AG04450 (cell line): ENCODE results near the gene NFIL3. TPM values are rescaled to one million over a fixed set of nuclear protein-coding genes. Genes with fewer than 3 reads are reported as not detected.
A peak's percentile ranks its signal among the peaks of the same experiment; 100 is the strongest.

ENCODE experiments used
- CTCF ChIA-PET: fragments of 300-600, 350-600 bp; formaldehyde crosslinking; extraction: SDS; loops from one replicate; lab custom pipeline; 2022; ENCODE audit warnings: antibody characterized with exemption, inconsistent platforms; lab: Charles Lee
- POLR2A ChIA-PET: fragments of 350-600 bp; formaldehyde crosslinking; extraction: SDS; loops from one replicate; lab custom pipeline; 2021; ENCODE audit warnings: antibody characterized with exemption, inconsistent platforms; lab: Yijun Ruan, JAX
- DNase-seq: peaks from one replicate; pipeline ENCODE4 v3.0.0-alpha.2; 2011; ENCODE audit warnings: low read depth, low spot score
- H3K27ac ChIP-seq: one replicate; pipeline ENCODE4 v1.5.1; 2012; ENCODE audit warnings: low read depth, low read length, control low read depth
- H3K27me3 ChIP-seq: one replicate; pipeline ENCODE4 v1.6.0; 2012; ENCODE audit warnings: low read length; ENCODE audit not compliant: control insufficient read depth, insufficient read depth
- H3K4me3 ChIP-seq: 2 replicates; pipeline ENCODE4 v1.5.1; 2011; ENCODE audit warnings: mild to moderate bottlenecking, low read depth, low read length, control low read depth
- H3K9me3 ChIP-seq: 2 replicates; pipeline ENCODE4 v1.5.1; 2012; ENCODE audit warnings: low read length; ENCODE audit not compliant: control insufficient read depth, insufficient read depth
- CTCF ChIP-seq: IDR thresholded peaks from 2 replicates; pipeline ENCODE4 v1.5.1; 2011; ENCODE audit warnings: low read depth, low read length, control low read depth, inconsistent platforms
- polyA plus RNA-seq: library from polyadenylated mRNA; depleted of rRNA; stranded (reverse); fragments of >200 nt; gene quantifications from 2 replicates; pipeline ENCODE4 v1.2.3, GENCODE V29; 2011

Gene NFIL3
- polyA plus RNA-seq, 1 experiment = 30.3 TPM

GRCh38 chr9:91433180-91433579, 9.5 kb upstream of the NFIL3 start:
- no peak overlapping the region for H3K4me3 ChIP-seq
- TF ChIP-seq CTCF = peak; percentile 58
- no peaks in the 10 kb centered on the region for H3K27me3 ChIP-seq
- peak; percentile 90 for DNase-seq
- no peak overlapping the region for H3K27ac ChIP-seq
- CTCF ChIA-PET = interaction anchor here (0.6 to 2.4 kb wide), 13 partner anchors 9 to 518 kb away, joined by 3 to 22 read pairs (median 3); no protein-coding TSS in a partner anchor
- POLR2A ChIA-PET = interaction anchor here (0.5 to 1.2 kb wide), 4 partner anchors 9 to 373 kb away, joined by 3 to 7 read pairs (median 4); partner anchors contain the start of gene NFIL3
- no peaks in the 10 kb centered on the region for H3K9me3 ChIP-seq

DNA sequence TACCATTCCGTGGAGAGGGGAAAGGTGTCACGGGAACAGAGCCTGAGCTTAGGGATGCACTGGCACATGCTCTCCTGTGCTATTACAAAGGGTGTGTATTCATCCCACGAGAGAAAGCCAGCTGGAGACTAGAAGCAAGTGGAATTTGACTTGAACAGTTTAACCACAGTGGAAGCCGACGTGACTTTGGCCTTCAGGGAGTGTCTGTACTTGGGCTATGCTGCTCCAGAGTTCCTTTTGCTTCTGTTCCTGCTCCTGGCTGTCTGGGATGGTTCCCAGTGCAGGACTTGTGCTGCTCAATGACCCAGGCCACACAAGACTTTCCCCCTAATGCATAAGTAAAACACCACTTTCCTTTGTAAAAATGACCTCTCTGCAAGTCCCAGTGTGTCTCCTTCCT, 7.9 kb upstream of the NFIL3 start:
- POLR2A ChIA-PET = no interaction called here
- Histone ChIP-seq H3K4me3 (no peak overlapping the region), H3K27ac (no peak overlapping the region), H3K27me3 (no peaks in the 10 kb centered on the region), H3K9me3 (no peaks in the 10 kb centered on the region)
- no peak for TF ChIP-seq CTCF
- no peak for DNase-seq
- CTCF ChIA-PET = no interaction called here

GRCh38 chr9:91429501-91429900, 5.9 kb upstream of the NFIL3 start:
- no peaks in the 10 kb centered on the region; the same call in 1 of the 2 replicates for H3K9me3 ChIP-seq
- peak overlapping the region; percentile 71 for H3K27ac ChIP-seq
- no peak for TF ChIP-seq CTCF
- H3K4me3 ChIP-seq = no peak overlapping the region
- CTCF ChIA-PET = interaction anchor here (0.6 to 2.2 kb wide), 2 partner anchors 514 to 1238 kb away, joined by 3 to 9 read pairs; no protein-coding TSS in a partner anchor
- no peaks in the 10 kb centered on the region for H3K27me3 ChIP-seq
- DNase-seq = no peak
- POLR2A ChIA-PET = interaction anchor here (0.7 to 1.2 kb wide), 2 partner anchors 358 to 392 kb away, joined by 3 to 4 read pairs; no protein-coding TSS in a partner anchor

- Histone ChIP-seq H3K4me3 (no peak overlapping the region), H3K9me3 (no peaks in the 10 kb centered on the region; the same call in 1 of the 2 replicates), H3K27me3 (no peaks in the 10 kb centered on the region), H3K27ac (peak overlapping the region; percentile 71)
- POLR2A ChIA-PET = interaction anchor here (0.7 to 1.2 kb wide), 2 partner anchors 357 to 392 kb away, joined by 3 to 4 read pairs; no protein-coding TSS in a partner anchor
- CTCF ChIA-PET = interaction anchor here (0.6 to 2.2 kb wide), 3 partner anchors 298 to 1237 kb away, joined by 3 to 9 read pairs (median 7); no protein-coding TSS in a partner anchor
- peak; percentile 63 for DNase-seq
- TF ChIP-seq CTCF = no peak
Observed at GRCh38 chr9:91428927-91429351, 5.3 kb upstream of the NFIL3 start.

- CTCF ChIA-PET = interaction anchor here (1.1 to 2.2 kb wide), 2 partner anchors 299 to 513 kb away, joined by 7 to 9 read pairs; no protein-coding TSS in a partner anchor
Observed at GRCh38 chr9:91428436-91428835, 4.8 kb upstream of the NFIL3 start.

More at GRCh38 chr9:91428436-91428835, 4.8 kb upstream of the NFIL3 start:
- no peaks in the 10 kb centered on the region for H3K27me3 ChIP-seq
- H3K9me3 ChIP-seq = no peaks in the 10 kb centered on the region; the same call in 1 of the 2 replicates
- no peak for DNase-seq
- POLR2A ChIA-PET = interaction anchor here (0.9 to 1.2 kb wide), 2 partner anchors 299 to 391 kb away, joined by 3 to 4 read pairs; no protein-coding TSS in a partner anchor
- H3K4me3 ChIP-seq = no peak overlapping the region
- H3K27ac ChIP-seq = no peak overlapping the region
- no peak for TF ChIP-seq CTCF
